ENCODE data around the gene TJP1. TPM values are rescaled to one million over a fixed set of nuclear protein-coding genes. Genes with fewer than 3 reads are reported as not detected.

Gene TJP1
- total and polyA plus RNA-seq, 7 experiments from 2014 or later, result not detected

- Mint-ChIP-seq H3K36me3 (no peaks in the 10 kb centered on the region), H3K4me3 (no peak overlapping the region), H3K27me3 (peaks cover 6 to 24% (median 19%) of the 10 kb centered on the region in 5 donors), H3K4me1 (no peaks in the 10 kb centered on the region), H3K27ac (no peak overlapping the region), H3K9me3 (peaks cover 0 to 2% (median 0%) of the 10 kb centered on the region in 11 donors)
- Histone ChIP-seq H3K4me1 (ENCODE audit: control insufficient read depth in 2 of 2, insufficient read depth in 2 of 2, low read length in 2 of 2) (no peaks in the 10 kb centered on the region), H3K27me3 (ENCODE audit: control insufficient read depth in 2 of 2, insufficient read depth in 2 of 2, low read length in 2 of 2) (no peaks in the 10 kb centered on the region), H3K4me3 (ENCODE audit: low read length) (no peak overlapping the region), H3K9me3 (ENCODE audit: control insufficient read depth in 2 of 3, low read length in 3 of 3) (no peaks in the 10 kb centered on the region), H3K36me3 (ENCODE audit: control insufficient read depth in 2 of 3, insufficient read depth in 3 of 3, low read length in 3 of 3) (no peaks in the 10 kb centered on the region), H3K27ac (ENCODE audit: low read depth, low read length) (no peak overlapping the region)
- POLR2A ChIA-PET, result no interaction called here
- ATAC-seq (no peak), DNase-seq (no peak)
- intact Hi-C loops (cut with micrococcal nuclease), result no loop called here
- CTCF ChIA-PET, result no interaction called here
Measured at GRCh38 chr15:29681946-29682345, 140.3 kb downstream of the TJP1 start.

- Histone ChIP-seq H3K36me3 (ENCODE audit: control insufficient read depth in 2 of 3, insufficient read depth in 3 of 3, low read length in 3 of 3) (no peaks in the 10 kb centered on the region), H3K27ac (ENCODE audit: low read depth, low read length) (no peak overlapping the region), H3K9me3 (ENCODE audit: control insufficient read depth in 2 of 3, low read length in 3 of 3) (no peaks in the 10 kb centered on the region), H3K4me1 (ENCODE audit: control insufficient read depth in 2 of 2, insufficient read depth in 2 of 2, low read length in 2 of 2) (no peaks in the 10 kb centered on the region), H3K4me3 (ENCODE audit: low read length) (no peak overlapping the region), H3K27me3 (ENCODE audit: control insufficient read depth in 2 of 2, insufficient read depth in 2 of 2, low read length in 2 of 2) (no peaks in the 10 kb centered on the region)
- H3K9me3 Mint-ChIP-seq, result peaks cover 0 to under 1% (median 0%) of the 10 kb centered on the region in 11 donors
- DNase-seq (no peak), ATAC-seq (no peak)
- intact Hi-C loops (cut with micrococcal nuclease), result no loop called here
- H3K4me3 Mint-ChIP-seq, result no peak overlapping the region
- ChIA-PET POLR2A (no interaction called here), CTCF (no interaction called here)
- H3K36me3 Mint-ChIP-seq, result no peaks in the 10 kb centered on the region
- H3K27ac Mint-ChIP-seq, result no peak overlapping the region
- H3K4me1 Mint-ChIP-seq, result no peaks in the 10 kb centered on the region
- peaks cover 10 to 29% (median 20%) of the 10 kb centered on the region in 5 donors for H3K27me3 Mint-ChIP-seq
Measured at GRCh38 chr15:29681166-29681845, 141.0 kb downstream of the TJP1 start.

GRCh38 chr15:29680465-29681165, 141.7 kb downstream of the TJP1 start:
- Histone ChIP-seq H3K27me3 (ENCODE audit: control insufficient read depth in 2 of 2, insufficient read depth in 2 of 2, low read length in 2 of 2) (no peaks in the 10 kb centered on the region), H3K27ac (ENCODE audit: low read depth, low read length) (no peak overlapping the region), H3K36me3 (ENCODE audit: control insufficient read depth in 2 of 3, insufficient read depth in 3 of 3, low read length in 3 of 3) (no peaks in the 10 kb centered on the region), H3K4me1 (ENCODE audit: control insufficient read depth in 2 of 2, insufficient read depth in 2 of 2, low read length in 2 of 2) (no peaks in the 10 kb centered on the region), H3K9me3 (ENCODE audit: control insufficient read depth in 2 of 3, low read length in 3 of 3) (no peaks in the 10 kb centered on the region), H3K4me3 (ENCODE audit: low read length) (no peak overlapping the region)
- H3K27ac Mint-ChIP-seq, result no peak overlapping the region
- no peak overlapping the region for H3K4me3 Mint-ChIP-seq
- no peak for DNase-seq
- CTCF ChIA-PET, result no interaction called here
- no peaks in the 10 kb centered on the region for H3K36me3 Mint-ChIP-seq
- POLR2A ChIA-PET, result no interaction called here
- ATAC-seq, result no peak
- H3K9me3 Mint-ChIP-seq, result no peaks in the 10 kb centered on the region
- intact Hi-C loops (cut with micrococcal nuclease), result no loop called here
- peaks cover 11 to 30% (median 22%) of the 10 kb centered on the region in 5 donors for H3K27me3 Mint-ChIP-seq
- H3K4me1 Mint-ChIP-seq, result no peaks in the 10 kb centered on the region

DNA sequence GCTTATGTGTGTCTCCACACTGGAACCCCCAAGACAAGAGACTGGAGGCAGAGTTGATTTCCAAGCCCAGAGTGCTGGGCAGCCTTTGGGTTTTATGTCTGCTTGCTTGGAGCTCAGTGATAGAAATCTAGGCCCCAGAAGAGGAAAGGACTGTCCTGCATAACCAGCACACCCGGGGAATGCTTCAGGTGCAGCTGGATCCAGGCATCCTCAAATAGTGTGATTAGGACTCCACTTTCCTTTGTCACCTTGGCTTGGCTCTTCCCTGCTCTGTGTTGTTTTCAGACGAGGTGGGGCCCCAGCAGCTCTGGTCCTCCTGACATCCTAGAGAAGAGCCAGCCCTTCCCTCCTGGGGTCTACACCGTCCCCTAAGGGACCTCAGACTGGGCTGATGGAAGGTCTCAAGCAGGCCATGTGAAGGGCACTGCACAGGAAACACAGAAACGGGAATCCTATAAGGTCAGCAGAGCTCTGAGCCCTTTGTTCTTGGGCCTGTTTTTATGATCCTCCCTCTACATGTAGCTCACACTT, 143.7 kb downstream of the TJP1 start:
- peaks cover 0 to 2% (median 0%) of the 10 kb centered on the region in 11 donors for H3K9me3 Mint-ChIP-seq
- CTCF ChIA-PET, result no interaction called here
- no peaks in the 10 kb centered on the region for H3K4me1 ChIP-seq (ENCODE audit: control insufficient read depth in 2 of 2, insufficient read depth in 2 of 2, low read length in 2 of 2)
- H3K36me3 Mint-ChIP-seq, result no peaks in the 10 kb centered on the region
- no peak for DNase-seq
- H3K4me1 Mint-ChIP-seq, result peaks cover 0 to 3% (median 0%) of the 10 kb centered on the region in 7 donors
- H3K27ac ChIP-seq (ENCODE audit: low read depth, low read length), result no peak overlapping the region
- no peaks in the 10 kb centered on the region for H3K9me3 ChIP-seq (ENCODE audit: control insufficient read depth in 2 of 3, low read length in 3 of 3)
- POLR2A ChIA-PET, result no interaction called here
- no peak for ATAC-seq
- peaks cover 21 to 30% (median 28%) of the 10 kb centered on the region in 5 donors for H3K27me3 Mint-ChIP-seq
- no peak overlapping the region for H3K4me3 ChIP-seq (ENCODE audit: low read length)
- H3K4me3 Mint-ChIP-seq, result no peak overlapping the region
- intact Hi-C loops (cut with micrococcal nuclease), result no loop called here
- no peak overlapping the region for H3K27ac Mint-ChIP-seq
- H3K27me3 ChIP-seq (ENCODE audit: control insufficient read depth in 2 of 2, insufficient read depth in 2 of 2, low read length in 2 of 2), result no peaks in the 10 kb centered on the region
- H3K36me3 ChIP-seq (ENCODE audit: control insufficient read depth in 2 of 3, insufficient read depth in 3 of 3, low read length in 3 of 3), result no peaks in the 10 kb centered on the region

- no peaks in the 10 kb centered on the region for H3K36me3 Mint-ChIP-seq
- no peaks in the 10 kb centered on the region for H3K27me3 ChIP-seq (ENCODE audit: control insufficient read depth in 2 of 2, insufficient read depth in 2 of 2, low read length in 2 of 2)
- peaks cover 0 to 5% (median 0%) of the 10 kb centered on the region in 7 donors for H3K4me1 Mint-ChIP-seq
- H3K9me3 Mint-ChIP-seq, result peaks cover 0 to 4% (median 0%) of the 10 kb centered on the region in 11 donors
- H3K27me3 Mint-ChIP-seq, result peaks cover 26 to 36% (median 32%) of the 10 kb centered on the region in 5 donors
- no peak overlapping the region for H3K4me3 Mint-ChIP-seq
- H3K4me1 ChIP-seq (ENCODE audit: control insufficient read depth in 2 of 2, insufficient read depth in 2 of 2, low read length in 2 of 2), result no peaks in the 10 kb centered on the region
- no peak overlapping the region for H3K4me3 ChIP-seq (ENCODE audit: low read length)
- H3K27ac Mint-ChIP-seq, result no peak overlapping the region
- H3K36me3 ChIP-seq (ENCODE audit: control insufficient read depth in 2 of 3, insufficient read depth in 3 of 3, low read length in 3 of 3), result no peaks in the 10 kb centered on the region
- POLR2A ChIA-PET, result no interaction called here
- no peak overlapping the region for H3K27ac ChIP-seq (ENCODE audit: low read depth, low read length)
- ATAC-seq (no peak), DNase-seq (no peak)
- H3K9me3 ChIP-seq (ENCODE audit: control insufficient read depth in 2 of 3, low read length in 3 of 3), result no peaks in the 10 kb centered on the region
- CTCF ChIA-PET, result no interaction called here
- intact Hi-C loops (cut with micrococcal nuclease), result no loop called here
Measured at GRCh38 chr15:29677871-29678461, 144.3 kb downstream of the TJP1 start.

GRCh38 chr15:29677455-29677854, 144.8 kb downstream of the TJP1 start:
- peaks cover 0 to 4% (median 0%) of the 10 kb centered on the region in 11 donors for H3K9me3 Mint-ChIP-seq
- DNase-seq (no peak), ATAC-seq (no peak)
- no peak overlapping the region for H3K4me3 ChIP-seq (ENCODE audit: low read length)
- H3K27ac ChIP-seq (ENCODE audit: low read depth, low read length), result no peak overlapping the region
- ChIA-PET POLR2A (no interaction called here), CTCF (no interaction called here)
- H3K36me3 ChIP-seq (ENCODE audit: control insufficient read depth in 2 of 3, insufficient read depth in 3 of 3, low read length in 3 of 3), result no peaks in the 10 kb centered on the region
- H3K27me3 ChIP-seq (ENCODE audit: control insufficient read depth in 2 of 2, insufficient read depth in 2 of 2, low read length in 2 of 2), result peaks cover 0 to 3% of the 10 kb centered on the region in 2 donors
- H3K27me3 Mint-ChIP-seq, result peaks cover 26 to 39% (median 35%) of the 10 kb centered on the region in 5 donors
- intact Hi-C loops (cut with micrococcal nuclease), result no loop called here
- peaks cover 0 to 5% (median 0%) of the 10 kb centered on the region in 7 donors for H3K4me1 Mint-ChIP-seq
- no peaks in the 10 kb centered on the region for H3K9me3 ChIP-seq (ENCODE audit: control insufficient read depth in 2 of 3, low read length in 3 of 3)
- no peaks in the 10 kb centered on the region for H3K36me3 Mint-ChIP-seq
- no peak overlapping the region for H3K4me3 Mint-ChIP-seq
- no peak overlapping the region for H3K27ac Mint-ChIP-seq
- H3K4me1 ChIP-seq (ENCODE audit: control insufficient read depth in 2 of 2, insufficient read depth in 2 of 2, low read length in 2 of 2), result no peaks in the 10 kb centered on the region
